Measurements from ENCODE around the gene LRRFIP1.

DNA sequence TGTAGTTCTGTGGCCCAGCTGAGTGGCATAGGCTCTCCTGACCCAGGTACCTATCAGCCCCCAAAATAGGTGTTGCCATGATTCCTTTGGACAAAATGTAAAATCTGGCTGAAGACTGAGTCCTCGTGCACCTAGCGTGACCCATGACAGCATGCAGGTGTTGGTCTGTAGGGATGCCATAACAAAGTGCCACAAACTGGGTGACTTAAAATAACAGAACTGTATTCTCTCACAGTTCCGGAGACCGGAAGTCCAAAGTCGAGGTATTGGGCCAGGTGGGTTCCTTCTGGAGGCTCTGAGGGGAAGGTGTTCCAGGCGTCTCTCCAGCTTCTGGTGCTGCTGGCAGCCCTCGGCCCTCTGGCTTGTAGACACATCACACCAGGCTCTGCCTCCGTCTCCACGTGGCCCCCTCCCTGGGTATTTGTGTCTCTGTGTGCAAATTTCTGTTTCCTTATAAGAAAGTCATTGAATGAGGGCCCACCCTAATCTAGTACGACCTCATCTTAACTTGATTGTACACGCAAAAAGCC is 34.5 kb downstream of the LRRFIP1 start:
- TF ChIP-seq POLR2A (IDR thresholded peaks at IDR 0.05) (no peak), CTCF (IDR thresholded peaks at IDR 0.05) (no peak), POLR2AphosphoS5 (IDR thresholded peaks at IDR 0.05) (no peak)

Data from prostate gland (tissue), 2 donors.